H9 (cell line): ENCODE measurements around the gene CCNJL. TPM values are rescaled to one million over a fixed set of nuclear protein-coding genes. Genes with fewer than 3 reads are reported as not detected.

Experiments used
- DNase-seq: peaks from one replicate; pipeline ENCODE4 v3.0.0-alpha.2; 2017
- H2AFZ ChIP-seq: one replicate; pipeline ENCODE4 v1.6.1; 2013; ENCODE audit warnings: mild to moderate bottlenecking, low read length, control low read depth, moderate library complexity
- H2AK5ac ChIP-seq: 2 replicates; pipeline ENCODE4 v1.6.1; 2013; ENCODE audit warnings: low read length, control low read depth, mixed read lengths; ENCODE audit not compliant: insufficient read length
- H2BK120ac ChIP-seq: one replicate; pipeline ENCODE4 v1.6.1; 2013; ENCODE audit warnings: low read depth, mild to moderate bottlenecking, low read length, control low read depth, inconsistent platforms; ENCODE audit not compliant: poor library complexity, severe bottlenecking
- H2BK12ac ChIP-seq: 2 replicates; pipeline ENCODE4 v1.6.1; 2013; ENCODE audit warnings: low read length, control low read depth, mixed read lengths, low read depth; ENCODE audit not compliant: insufficient read length
- H2BK15ac ChIP-seq: 2 replicates; pipeline ENCODE4 v1.6.1; 2013; ENCODE audit warnings: low read depth, low read length, control low read depth
- H2BK20ac ChIP-seq: one replicate; pipeline ENCODE4 v1.6.1; 2013; ENCODE audit warnings: low read depth, mild to moderate bottlenecking, low read length, control low read depth, inconsistent platforms; ENCODE audit not compliant: poor library complexity, severe bottlenecking
- H2BK5ac ChIP-seq: 2 replicates; pipeline ENCODE4 v1.6.1; 2013; ENCODE audit warnings: low read length, control low read depth, mixed read lengths; ENCODE audit not compliant: insufficient read length
- H3K14ac ChIP-seq: 2 replicates; pipeline ENCODE4 v1.6.1; 2013; ENCODE audit warnings: low read length, control low read depth; ENCODE audit not compliant: insufficient read depth
- H3K18ac ChIP-seq: 2 replicates; pipeline ENCODE4 v1.6.1; 2013; ENCODE audit warnings: low read depth, mild to moderate bottlenecking, mixed read lengths, low read length, control low read depth; ENCODE audit not compliant: insufficient read length
- H3K23ac ChIP-seq: 2 replicates; pipeline ENCODE4 v1.6.1; 2013; ENCODE audit warnings: low read length, control low read depth, mixed read lengths, low read depth; ENCODE audit not compliant: insufficient read length
- H3K23me2 ChIP-seq: 2 replicates; pipeline ENCODE4 v1.6.1; 2013; ENCODE audit warnings: low read depth, mild to moderate bottlenecking, mixed read lengths, low read length, control low read depth; ENCODE audit not compliant: insufficient read length, poor library complexity, severe bottlenecking
- H3K27ac ChIP-seq: 2 replicates; pipeline ENCODE4 v1.5.1; 2013; ENCODE audit warnings: low read length, control low read depth, mixed read lengths, low read depth; ENCODE audit not compliant: insufficient read length
- H3K27me3 ChIP-seq: 2 replicates; pipeline ENCODE4 v1.6.1; 2013; ENCODE audit warnings: low read length, control low read depth, inconsistent platforms; ENCODE audit not compliant: insufficient read depth
- H3K4ac ChIP-seq: 2 replicates; pipeline ENCODE4 v1.6.1; 2013; ENCODE audit warnings: low read depth, mild to moderate bottlenecking, control low read depth, inconsistent platforms, low read length, moderate library complexity
- H3K4me1 ChIP-seq: 2 replicates; pipeline ENCODE4 v1.6.1; 2013; ENCODE audit warnings: low read length, control low read depth, inconsistent platforms; ENCODE audit not compliant: insufficient read depth
- H3K4me2 ChIP-seq: 2 replicates; pipeline ENCODE4 v1.6.1; 2013; ENCODE audit warnings: low read length, control low read depth, mixed read lengths; ENCODE audit not compliant: insufficient read length, insufficient read depth
- H3K56ac ChIP-seq: 2 replicates; pipeline ENCODE4 v1.6.1; 2013; ENCODE audit warnings: low read depth, mild to moderate bottlenecking, mixed read lengths, low read length, control low read depth; ENCODE audit not compliant: insufficient read length
- H3K79me1 ChIP-seq: 2 replicates; pipeline ENCODE4 v1.6.1; 2013; ENCODE audit warnings: low read depth, mild to moderate bottlenecking, moderate library complexity, low read length, control low read depth, inconsistent platforms; ENCODE audit not compliant: insufficient read depth, poor library complexity, severe bottlenecking
- H3K79me2 ChIP-seq: 2 replicates; pipeline ENCODE4 v1.6.1; 2013; ENCODE audit warnings: low read length, control low read depth, inconsistent platforms; ENCODE audit not compliant: insufficient read depth
- H3K9ac ChIP-seq: 2 replicates; pipeline ENCODE4 v1.6.1; 2013; ENCODE audit warnings: low read length, control low read depth, mixed read lengths; ENCODE audit not compliant: insufficient read length; ENCODE audit errors: extremely low read depth
- H3K9me3 ChIP-seq: one replicate; pipeline ENCODE4 v1.6.1; 2013; ENCODE audit warnings: low read depth, low read length, inconsistent platforms; ENCODE audit not compliant: control insufficient read depth
- H3T11ph ChIP-seq: one replicate; pipeline ENCODE4 v1.6.1; 2013; ENCODE audit warnings: mild to moderate bottlenecking, low read length, control low read depth, inconsistent platforms
- H4K20me1 ChIP-seq: one replicate; pipeline ENCODE4 v1.6.1; 2013; ENCODE audit not compliant: control insufficient read depth, insufficient read length, insufficient read depth
- H4K5ac ChIP-seq: 2 replicates; pipeline ENCODE4 v1.6.1; 2013; ENCODE audit warnings: low read depth, mild to moderate bottlenecking, mixed read lengths, low read length, control low read depth; ENCODE audit not compliant: insufficient read length
- H4K8ac ChIP-seq: replicated peaks from 2 replicates; pipeline ENCODE4 v1.6.1; 2013; ENCODE audit warnings: low read length, control low read depth, mixed read lengths, low read depth; ENCODE audit not compliant: insufficient read length
- H4K91ac ChIP-seq: 2 replicates; pipeline ENCODE4 v1.6.1; 2013; ENCODE audit warnings: low read depth, mild to moderate bottlenecking, moderate library complexity, mixed read lengths, low read length, control low read depth; ENCODE audit not compliant: insufficient read length
- H3K27ac Mint-ChIP-seq, 3 experiments: 2 replicates in 2 of 3; 3 replicates in 1 of 3; pipeline ENCODE4 v1.8.0; 2020 to 2021; ENCODE audit warnings: mixed read lengths in 3 of 3, mild to moderate bottlenecking in 1 of 3, moderate library complexity in 1 of 3
- H3K27me3 Mint-ChIP-seq: 2 replicates; pipeline ENCODE4 v1.8.0; 2021; ENCODE audit warnings: low read depth, mild to moderate bottlenecking, moderate library complexity, mixed read lengths
- H3K36me3 Mint-ChIP-seq, 3 experiments: 2 replicates in 2 of 3; 3 replicates in 1 of 3; pipeline ENCODE4 v1.8.0; 2020 to 2021; ENCODE audit warnings: low read depth in 3 of 3, mixed read lengths in 3 of 3; ENCODE audit not compliant: insufficient read depth in 1 of 3
- H3K4me1 Mint-ChIP-seq, 2 experiments: 2 replicates each; pipeline ENCODE4 v1.8.0; 2020; ENCODE audit warnings: mixed read lengths in 2 of 2
- H3K4me3 Mint-ChIP-seq, 2 experiments: 2 replicates in 1 of 2; 3 replicates in 1 of 2; pipeline ENCODE4 v1.8.0; 2020 to 2021; ENCODE audit warnings: mild to moderate bottlenecking in 2 of 2, mixed read lengths in 2 of 2, moderate library complexity in 1 of 2
- H3K9me3 Mint-ChIP-seq, 2 experiments: 2 replicates in 1 of 2; 3 replicates in 1 of 2; pipeline ENCODE4 v1.8.0; 2020; ENCODE audit warnings: mild to moderate bottlenecking in 2 of 2, mixed read lengths in 2 of 2, moderate library complexity in 1 of 2
- WGBS: extraction: QIAGEN DNeasy Blood & Tissue Kit; methylation state at CpG from one replicate; pipeline ENCODE4 v1.1.7; 2013; ENCODE audit warnings: missing lambda C conversion rate, low lambda C conversion rate, mixed read lengths; ENCODE audit not compliant: insufficient read length; ENCODE audit errors: extremely low coverage; 5-methylcytosine and 5-hydroxymethylcytosine counted together
- total RNA-seq: library from RNA; stranded (reverse); gene quantifications from 2 replicates; pipeline ENCODE4 v1.2.1, GENCODE V29; 2021
- TF ChIP-seq, protein P1 (sequence below): fragments of 200-600 bp; sonication (generic); conservative IDR thresholded peaks from 3 replicates; pipeline ENCODE4 v1.8.0; 2021; ENCODE audit warnings: antibody characterized with exemption, mild to moderate bottlenecking

CCNJL gene
- total RNA-seq, 1 experiment from 2014 or later = 26.9 TPM

DNA sequence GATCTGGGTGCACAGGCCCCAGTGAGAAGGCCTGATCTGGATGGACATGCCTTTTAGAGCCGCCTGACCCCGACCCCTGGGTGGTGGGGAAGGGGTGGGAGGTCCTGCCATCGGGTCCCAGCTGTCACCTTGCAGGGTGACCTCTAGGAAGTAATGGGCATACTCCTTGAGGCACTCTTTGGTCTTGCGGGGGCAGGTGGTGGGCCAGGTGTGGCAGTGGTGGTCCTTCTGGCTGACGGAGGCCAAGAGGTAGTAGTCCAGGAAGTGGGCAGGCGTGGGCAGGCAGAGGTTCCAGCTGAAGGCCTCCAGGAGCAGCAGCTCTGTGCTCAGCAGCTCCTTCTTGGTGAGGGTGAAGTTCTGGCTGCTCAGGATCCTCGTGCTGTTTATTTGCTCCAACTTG is 53.0 kb downstream of the CCNJL start:
- Histone ChIP-seq H3K56ac (no peak overlapping the region), H3K27ac (no peak overlapping the region), H3K9me3 (no peaks in the 10 kb centered on the region), H2AK5ac (no peak overlapping the region), H3K14ac (no peak overlapping the region), H2BK12ac (no peak overlapping the region), H3K23me2 (no peaks in the 10 kb centered on the region), H2BK15ac (no peak overlapping the region), H3K27me3 (no peaks in the 10 kb centered on the region), H4K20me1 (no peaks in the 10 kb centered on the region), H2BK20ac (no peak overlapping the region), H2BK5ac (no peak overlapping the region), H2AFZ (no peak overlapping the region), H3K79me2 (no peaks in the 10 kb centered on the region), H3K23ac (no peak overlapping the region), H2BK120ac (no peak overlapping the region), H4K8ac (no peak overlapping the region), H3K4me2 (no peak overlapping the region), H3K79me1 (peaks cover 2% of the 10 kb centered on the region), H4K91ac (no peak overlapping the region), H3K18ac (no peak overlapping the region), H3K9ac (no peak overlapping the region), H3K4ac (no peak overlapping the region), H3K4me1 (no peaks in the 10 kb centered on the region; the same call in 1 of the 2 replicates), H3T11ph (no peak overlapping the region), H4K5ac (no peak overlapping the region)
- H3K4me3 Mint-ChIP-seq = no peak overlapping the region
- H3K4me1 Mint-ChIP-seq = peaks cover 36 to 42% of the 10 kb centered on the region in 2 experiments
- whole genome bisulfite sequencing = no CpG with 5 or more reads among the region's 7 CpGs
- no peaks in the 10 kb centered on the region for H3K9me3 Mint-ChIP-seq
- no peak for DNase-seq
- H3K27ac Mint-ChIP-seq = no peak overlapping the region
- H3K27me3 Mint-ChIP-seq = no peaks in the 10 kb centered on the region
- peaks cover 35 to 44% (median 44%) of the 10 kb centered on the region in 3 experiments; a peak in 6 of 7 replicates for H3K36me3 Mint-ChIP-seq
- TF ChIP-seq, protein P1, sequence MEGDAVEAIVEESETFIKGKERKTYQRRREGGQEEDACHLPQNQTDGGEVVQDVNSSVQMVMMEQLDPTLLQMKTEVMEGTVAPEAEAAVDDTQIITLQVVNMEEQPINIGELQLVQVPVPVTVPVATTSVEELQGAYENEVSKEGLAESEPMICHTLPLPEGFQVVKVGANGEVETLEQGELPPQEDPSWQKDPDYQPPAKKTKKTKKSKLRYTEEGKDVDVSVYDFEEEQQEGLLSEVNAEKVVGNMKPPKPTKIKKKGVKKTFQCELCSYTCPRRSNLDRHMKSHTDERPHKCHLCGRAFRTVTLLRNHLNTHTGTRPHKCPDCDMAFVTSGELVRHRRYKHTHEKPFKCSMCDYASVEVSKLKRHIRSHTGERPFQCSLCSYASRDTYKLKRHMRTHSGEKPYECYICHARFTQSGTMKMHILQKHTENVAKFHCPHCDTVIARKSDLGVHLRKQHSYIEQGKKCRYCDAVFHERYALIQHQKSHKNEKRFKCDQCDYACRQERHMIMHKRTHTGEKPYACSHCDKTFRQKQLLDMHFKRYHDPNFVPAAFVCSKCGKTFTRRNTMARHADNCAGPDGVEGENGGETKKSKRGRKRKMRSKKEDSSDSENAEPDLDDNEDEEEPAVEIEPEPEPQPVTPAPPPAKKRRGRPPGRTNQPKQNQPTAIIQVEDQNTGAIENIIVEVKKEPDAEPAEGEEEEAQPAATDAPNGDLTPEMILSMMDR = no peak
